HL-60/S4 treated with retinoic acid at 250 ng/mL for 4 days and 3 days (cell line): Measurements from ENCODE around the gene TGFB1.
"Not testable (repeated sequence)": the region's sequence is repeated elsewhere in the genome, so short reads cannot be mapped to it uniquely, and the experiment has no call there.

Experiments used
- in situ Hi-C: fragments of 300-500 bp; cut with MboI; formaldehyde crosslinking; loops from 2 replicates; pipeline ENCODE4 v1.7.0; 2022; ENCODE audit warnings: low sequenced_read_pairs

Gene TGFB1

GRCh38 chr19:41346916-41347315, 6.8 kb downstream of the TGFB1 start:
- in situ Hi-C loops, result not testable (repeated sequence)

GRCh38 chr19:41344162-41344561, 9.6 kb downstream of the TGFB1 start:
- in situ Hi-C loops, result no loop called here

GRCh38 chr19:41341669-41342490, 11.8 kb downstream of the TGFB1 start:
- in situ Hi-C loops, result no loop called here

- in situ Hi-C loops, result no loop called here
These were observed 13.8 kb downstream of the TGFB1 start for GRCh38 chr19:41339936-41340335.

- in situ Hi-C loops, result no loop called here
These were observed 18.3 kb downstream of the TGFB1 start for GRCh38 chr19:41335467-41335866.

GRCh38 chr19:41334793-41335192, 18.9 kb downstream of the TGFB1 start:
- in situ Hi-C loops, result no loop called here

GRCh38 chr19:41332468-41332867, 21.3 kb downstream of the TGFB1 start:
- in situ Hi-C loops, result no loop called here

GRCh38 chr19:41332000-41332399, 21.7 kb downstream of the TGFB1 start:
- in situ Hi-C loops, result no loop called here

GRCh38 chr19:41330946-41331678, 22.6 kb downstream of the TGFB1 start:
- in situ Hi-C loops, result no loop called here

- in situ Hi-C loops, result no loop called here
These were observed 23.2 kb downstream of the TGFB1 start for GRCh38 chr19:41330481-41330880.

- in situ Hi-C loops, result no loop called here
These were observed 24.9 kb downstream of the TGFB1 start for GRCh38 chr19:41328842-41329225.

- in situ Hi-C loops, result no loop called here
These were observed 25.4 kb downstream of the TGFB1 start for GRCh38 chr19:41328157-41328841.

GRCh38 chr19:41327576-41328156, 26.1 kb downstream of the TGFB1 start:
- in situ Hi-C loops, result no loop called here

GRCh38 chr19:41327076-41327575, 26.6 kb downstream of the TGFB1 start:
- in situ Hi-C loops, result no loop called here

GRCh38 chr19:41325947-41326706, 27.6 kb downstream of the TGFB1 start:
- in situ Hi-C loops, result no loop called here

GRCh38 chr19:41325640-41325946, 28.1 kb downstream of the TGFB1 start:
- in situ Hi-C loops, result no loop called here

- in situ Hi-C loops, result no loop called here
These were observed 28.6 kb downstream of the TGFB1 start for GRCh38 chr19:41324921-41325639.

GRCh38 chr19:41324231-41324702, 29.5 kb downstream of the TGFB1 start:
- in situ Hi-C loops, result no loop called here

- in situ Hi-C loops, result no loop called here
These were observed 30.1 kb downstream of the TGFB1 start for GRCh38 chr19:41323430-41324125.
